ENCODE results near the gene PANX1.

DNA sequence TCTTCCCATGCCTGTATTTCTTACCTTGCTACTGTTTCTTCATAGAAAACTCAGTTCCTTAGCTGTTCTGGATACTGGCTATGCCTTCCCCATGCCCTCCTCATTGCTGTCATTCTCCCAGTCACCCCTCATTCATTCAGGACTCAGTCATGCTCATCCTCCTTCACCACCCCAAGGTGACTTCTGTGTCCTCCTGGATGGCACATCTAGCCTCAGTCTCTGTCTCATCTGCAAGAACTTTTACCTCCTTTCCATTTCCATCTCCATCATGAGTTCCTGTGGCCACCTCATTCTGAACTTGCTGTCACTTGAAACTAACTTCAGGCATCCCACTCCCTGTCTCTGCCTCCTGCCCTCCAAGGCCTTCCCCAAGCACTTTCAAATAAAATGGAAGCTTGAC, 42.3 kb downstream of the PANX1 start:
- TF ChIP-seq, protein P1, sequence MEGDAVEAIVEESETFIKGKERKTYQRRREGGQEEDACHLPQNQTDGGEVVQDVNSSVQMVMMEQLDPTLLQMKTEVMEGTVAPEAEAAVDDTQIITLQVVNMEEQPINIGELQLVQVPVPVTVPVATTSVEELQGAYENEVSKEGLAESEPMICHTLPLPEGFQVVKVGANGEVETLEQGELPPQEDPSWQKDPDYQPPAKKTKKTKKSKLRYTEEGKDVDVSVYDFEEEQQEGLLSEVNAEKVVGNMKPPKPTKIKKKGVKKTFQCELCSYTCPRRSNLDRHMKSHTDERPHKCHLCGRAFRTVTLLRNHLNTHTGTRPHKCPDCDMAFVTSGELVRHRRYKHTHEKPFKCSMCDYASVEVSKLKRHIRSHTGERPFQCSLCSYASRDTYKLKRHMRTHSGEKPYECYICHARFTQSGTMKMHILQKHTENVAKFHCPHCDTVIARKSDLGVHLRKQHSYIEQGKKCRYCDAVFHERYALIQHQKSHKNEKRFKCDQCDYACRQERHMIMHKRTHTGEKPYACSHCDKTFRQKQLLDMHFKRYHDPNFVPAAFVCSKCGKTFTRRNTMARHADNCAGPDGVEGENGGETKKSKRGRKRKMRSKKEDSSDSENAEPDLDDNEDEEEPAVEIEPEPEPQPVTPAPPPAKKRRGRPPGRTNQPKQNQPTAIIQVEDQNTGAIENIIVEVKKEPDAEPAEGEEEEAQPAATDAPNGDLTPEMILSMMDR (conservative IDR thresholded peaks at IDR 0.05; ENCODE audit: low read depth, low read length) = no peak
- no peak for TF ChIP-seq EZH2phosphoT487 (IDR thresholded peaks at IDR 0.05; ENCODE audit: borderline replicate concordance, low read length)
- no peak for TF ChIP-seq EZH2 (IDR thresholded peaks at IDR 0.05; ENCODE audit: low read length, unreplicated experiment)
